Liver (tissue), 9 donors: ENCODE measurements around the gene TGM3. TPM values are rescaled to one million over a fixed set of nuclear protein-coding genes. Genes with fewer than 3 reads are reported as not detected.

ENCODE experiments used
- DNase-seq: peaks from one replicate; pipeline ENCODE4 v3.0.0-alpha.2; 2017; ENCODE audit warnings: low spot score
- H3K27ac ChIP-seq, 2 donors: one replicate each; pipeline ENCODE4 v1.7.0; 2013; ENCODE audit warnings: inconsistent platforms in 2 of 2, low read length in 2 of 2, control low read depth in 1 of 2, low read depth in 1 of 2, mild to moderate bottlenecking in 1 of 2
- H3K27me3 ChIP-seq, 4 donors: one replicate each; pipeline versions ENCODE4 v1.6.1 to v1.7.0; 2013; ENCODE audit warnings: low read length in 3 of 4, inconsistent platforms in 1 of 4, mild to moderate bottlenecking in 1 of 4, moderate library complexity in 1 of 4; ENCODE audit not compliant: control insufficient read depth in 4 of 4, insufficient read depth in 4 of 4
- H3K36me3 ChIP-seq, 4 donors: one replicate each; pipeline versions ENCODE4 v1.6.1 to v1.7.0; 2013; ENCODE audit warnings: low read length in 3 of 4, mild to moderate bottlenecking in 3 of 4, low read depth in 1 of 4, moderate library complexity in 1 of 4; ENCODE audit not compliant: control insufficient read depth in 4 of 4, insufficient read depth in 3 of 4
- H3K4me1 ChIP-seq, 4 donors: one replicate each; pipeline versions ENCODE4 v1.6.1 to v1.7.0; 2013; ENCODE audit warnings: low read length in 3 of 4, mild to moderate bottlenecking in 3 of 4, moderate library complexity in 1 of 4; ENCODE audit not compliant: control insufficient read depth in 4 of 4, insufficient read depth in 4 of 4
- H3K4me3 ChIP-seq, 3 donors: one replicate each; pipeline versions ENCODE4 v1.6.1 to v1.7.0; 2013; ENCODE audit warnings: low read length in 3 of 3, control low read depth in 1 of 3, low read depth in 1 of 3, mild to moderate bottlenecking in 1 of 3
- H3K9ac ChIP-seq, 2 donors: one replicate each; pipeline ENCODE4 v1.7.0; 2013; ENCODE audit warnings: low read length in 2 of 2, mild to moderate bottlenecking in 2 of 2, moderate library complexity in 2 of 2, control low read depth in 1 of 2, low read depth in 1 of 2
- H3K9me3 ChIP-seq, 4 donors: one replicate each; pipeline versions ENCODE4 v1.6.1 to v1.7.0; 2013; ENCODE audit warnings: low read length in 3 of 4; ENCODE audit not compliant: control insufficient read depth in 4 of 4
- ATF3 ChIP-seq: IDR thresholded peaks from 2 replicates; pipeline ENCODE4 v1.6.1; 2016; ENCODE audit warnings: antibody characterized with exemption
- CTCF ChIP-seq: fragments of 150-350 bp; IDR thresholded peaks from 2 replicates; pipeline ENCODE4 v1.5.1; 2017; ENCODE audit warnings: improper control_type of control experiment, low read depth, low read length; ENCODE audit not compliant: missing input control
- EGR1 ChIP-seq, 2 donors: IDR thresholded peaks; 2 replicates each; pipeline ENCODE4 v1.6.1; 2016 to 2018; ENCODE audit warnings: antibody characterized with exemption in 2 of 2, low read depth in 2 of 2
- GABPA ChIP-seq, 2 donors: IDR thresholded peaks in 1 of 2; conservative IDR thresholded peaks in 1 of 2; 2 replicates each; pipeline ENCODE4 v1.6.1; 2016; ENCODE audit warnings: antibody characterized with exemption in 2 of 2, mild to moderate bottlenecking in 1 of 2, moderate library complexity in 1 of 2
- HNF4A ChIP-seq, 2 donors: conservative IDR thresholded peaks; 2 replicates each; pipeline ENCODE4 v1.6.1; 2016; ENCODE audit warnings: antibody characterized with exemption in 2 of 2, mild to moderate bottlenecking in 2 of 2
- HNF4G ChIP-seq: IDR thresholded peaks from 2 replicates; pipeline ENCODE4 v1.6.1; 2016; ENCODE audit warnings: antibody characterized with exemption
- MAX ChIP-seq: IDR thresholded peaks from 2 replicates; pipeline ENCODE4 v1.6.1; 2016; ENCODE audit warnings: antibody characterized with exemption
- NR2F2 ChIP-seq: IDR thresholded peaks from 2 replicates; pipeline ENCODE4 v1.6.1; 2016; ENCODE audit warnings: antibody characterized with exemption
- RAD21 ChIP-seq, 2 donors: IDR thresholded peaks; 2 replicates each; pipeline ENCODE4 v1.6.1; 2016; ENCODE audit warnings: antibody characterized with exemption in 2 of 2, mild to moderate bottlenecking in 2 of 2
- REST ChIP-seq: IDR thresholded peaks from 2 replicates; pipeline ENCODE4 v1.6.1; 2016; ENCODE audit warnings: antibody characterized with exemption, mild to moderate bottlenecking
- RXRA ChIP-seq, 2 donors: IDR thresholded peaks; 2 replicates each; pipeline ENCODE4 v1.6.1; 2017 to 2018; ENCODE audit warnings: antibody characterized with exemption in 2 of 2, mild to moderate bottlenecking in 1 of 2
- SP1 ChIP-seq: IDR thresholded peaks from 2 replicates; pipeline ENCODE4 v1.6.1; 2018; ENCODE audit warnings: antibody characterized with exemption, mild to moderate bottlenecking
- TAF1 ChIP-seq: conservative IDR thresholded peaks from 2 replicates; pipeline ENCODE4 v1.6.1; 2016; ENCODE audit warnings: antibody characterized with exemption, mild to moderate bottlenecking
- YY1 ChIP-seq: IDR thresholded peaks from 2 replicates; pipeline ENCODE4 v1.6.1; 2016; ENCODE audit warnings: antibody characterized with exemption, mild to moderate bottlenecking
- ZBTB33 ChIP-seq: IDR thresholded peaks from 2 replicates; pipeline ENCODE4 v1.6.1; 2016; ENCODE audit warnings: antibody characterized with exemption
- WGBS: extraction: QIAGEN DNeasy Blood & Tissue Kit; methylation state at CpG from one replicate; pipeline ENCODE4 v1.1.7; 2013; 5-methylcytosine and 5-hydroxymethylcytosine counted together
- polyA plus RNA-seq, 2 donors: library from polyadenylated mRNA; stranded (reverse) in 1 of 2; unstranded in 1 of 2; fragments of 200-250 nt in 1 of 2; fragments of >200 nt in 1 of 2; fragmentation: Nextera tagmentation in 1 of 2; extraction: Ambion mirVana in 1 of 2; gene quantifications; one replicate each; pipeline versions ENCODE4 v1.2.1 to v1.2.3, GENCODE V29; 2013 to 2015
- total RNA-seq, 2 donors: library from RNA; depleted of rRNA; stranded (reverse); fragments of >200 nt; gene quantifications; one replicate each; pipeline ENCODE4 v1.2.3, GENCODE V29; 2014
- donor health status: healthy.
- donor health status: healthy.
- donor health status: healthy.
- donor health status: healthy.
- donor health status: healthy.

TGM3 gene
- total and polyA plus RNA-seq, 4 donors: 0.05 to 0.28 (median 0.08) TPM; not detected in 1

GRCh38 chr20:2292416-2293110 lies 3.2 kb upstream of the TGM3 start:
- Histone ChIP-seq H3K36me3 (no peaks in the 10 kb centered on the region), H3K27ac (no peak overlapping the region), H3K4me3 (no peak overlapping the region), H3K9ac (no peak overlapping the region), H3K4me1 (peaks cover 0 to 6% (median under 1%) of the 10 kb centered on the region in 4 donors), H3K27me3 (no peaks in the 10 kb centered on the region), H3K9me3 (no peaks in the 10 kb centered on the region)
- DNase-seq: no peak
- WGBS: 93% methylated on average over 8 of the region's 8 CpGs
- TF ChIP-seq CTCF: no peak
- no peak for TF ChIP-seq RXRA (IDR thresholded peaks at IDR 0.05)
- no peak for TF ChIP-seq ZBTB33
- TF ChIP-seq NR2F2: no peak
- TF ChIP-seq RAD21 (IDR thresholded peaks at IDR 0.05): no peak
- no peak for TF ChIP-seq HNF4A (conservative IDR thresholded peaks at IDR 0.05)
- TF ChIP-seq ATF3: no peak
- no peak for TF ChIP-seq YY1
- TF ChIP-seq MAX: no peak
- TF ChIP-seq SP1: no peak
- TF ChIP-seq TAF1: no peak

- no peak for DNase-seq
- TF ChIP-seq GABPA (IDR thresholded peaks at IDR 0.05 in 1 of 2, conservative IDR thresholded peaks at IDR 0.05 in 1 of 2) (no peak), HNF4G (no peak), TAF1 (no peak), RAD21 (IDR thresholded peaks at IDR 0.05) (no peak), EGR1 (IDR thresholded peaks at IDR 0.05; ENCODE audit: low read depth in 2 of 2) (no peak), HNF4A (conservative IDR thresholded peaks at IDR 0.05) (no peak), MAX (no peak), REST (no peak), CTCF (no peak)
- Histone ChIP-seq H3K27me3 (no peaks in the 10 kb centered on the region), H3K4me1 (peaks cover 2 to 14% (median 7%) of the 10 kb centered on the region in 4 donors), H3K9me3 (no peaks in the 10 kb centered on the region), H3K27ac (no peak overlapping the region), H3K36me3 (no peaks in the 10 kb centered on the region), H3K9ac (no peak overlapping the region), H3K4me3 (no peak overlapping the region)
- 97% methylated on average over 11 of the region's 11 CpGs for WGBS
Measured at GRCh38 chr20:2293486-2293885, 2.3 kb upstream of the TGM3 start.
